ENCODE data around the gene SLU7.

- TF ChIP-seq, protein P1, sequence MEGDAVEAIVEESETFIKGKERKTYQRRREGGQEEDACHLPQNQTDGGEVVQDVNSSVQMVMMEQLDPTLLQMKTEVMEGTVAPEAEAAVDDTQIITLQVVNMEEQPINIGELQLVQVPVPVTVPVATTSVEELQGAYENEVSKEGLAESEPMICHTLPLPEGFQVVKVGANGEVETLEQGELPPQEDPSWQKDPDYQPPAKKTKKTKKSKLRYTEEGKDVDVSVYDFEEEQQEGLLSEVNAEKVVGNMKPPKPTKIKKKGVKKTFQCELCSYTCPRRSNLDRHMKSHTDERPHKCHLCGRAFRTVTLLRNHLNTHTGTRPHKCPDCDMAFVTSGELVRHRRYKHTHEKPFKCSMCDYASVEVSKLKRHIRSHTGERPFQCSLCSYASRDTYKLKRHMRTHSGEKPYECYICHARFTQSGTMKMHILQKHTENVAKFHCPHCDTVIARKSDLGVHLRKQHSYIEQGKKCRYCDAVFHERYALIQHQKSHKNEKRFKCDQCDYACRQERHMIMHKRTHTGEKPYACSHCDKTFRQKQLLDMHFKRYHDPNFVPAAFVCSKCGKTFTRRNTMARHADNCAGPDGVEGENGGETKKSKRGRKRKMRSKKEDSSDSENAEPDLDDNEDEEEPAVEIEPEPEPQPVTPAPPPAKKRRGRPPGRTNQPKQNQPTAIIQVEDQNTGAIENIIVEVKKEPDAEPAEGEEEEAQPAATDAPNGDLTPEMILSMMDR (IDR thresholded peaks at IDR 0.05) = no peak
- no peak for TF ChIP-seq EP300 (IDR thresholded peaks at IDR 0.05)
- TF ChIP-seq POLR2A (IDR thresholded peaks at IDR 0.05) = no peak
Observed at GRCh38 chr5:160455600-160455999, 36.7 kb upstream of the SLU7 start.
